ENCODE results near the gene HPN. TPM values are rescaled to one million over a fixed set of nuclear protein-coding genes. Genes with fewer than 3 reads are reported as not detected.
"Not testable (repeated sequence)": the region's sequence is repeated elsewhere in the genome, so short reads cannot be mapped to it uniquely, and the experiment has no call there.

The HPN gene
- total and polyA plus RNA-seq, 10 of the 15 experiments (the other 5 are each of a cell fraction or from before 2014, with no cell fraction given): 0.21 to 0.35 TPM; not detected in 8

DNA sequence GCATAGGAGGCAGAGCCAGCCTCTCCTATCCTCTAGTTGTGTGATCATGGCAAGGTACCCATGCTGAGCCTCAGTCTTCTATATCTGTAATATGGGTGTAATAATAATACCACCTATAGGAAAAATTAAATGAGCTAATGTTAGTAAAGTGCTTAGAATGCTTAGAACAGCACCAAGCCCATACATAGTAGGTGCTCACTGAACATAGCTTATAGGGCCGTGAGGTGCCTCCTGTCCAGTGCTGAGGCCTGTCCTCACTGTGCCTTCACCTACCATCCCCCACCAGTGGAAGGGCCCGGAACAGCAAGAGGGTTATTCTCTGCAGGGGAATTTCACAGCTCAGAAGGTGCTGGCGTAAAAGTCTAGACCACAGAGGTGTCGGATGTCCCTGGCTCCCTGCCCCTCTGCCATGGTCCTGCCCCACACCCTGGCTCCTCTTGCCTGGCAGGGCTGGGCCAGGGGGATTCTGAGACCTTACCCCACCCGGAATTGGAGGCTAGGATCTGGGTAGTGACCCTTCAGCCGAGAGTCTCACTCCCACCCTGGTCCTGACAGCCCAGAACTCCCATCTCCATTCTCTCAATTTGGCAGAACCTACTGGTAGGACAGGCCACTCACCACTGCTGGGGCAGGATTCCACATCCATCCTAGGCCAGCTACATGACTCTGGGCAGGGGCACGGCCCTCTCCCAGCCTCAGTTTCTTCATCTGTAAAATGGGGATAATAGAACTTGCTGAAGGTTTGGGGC is 13.5 kb upstream of the HPN start (continued):
- TF ChIP-seq ESRRA (IDR thresholded peaks at IDR 0.05; ENCODE audit: low read length): no peak

DNA sequence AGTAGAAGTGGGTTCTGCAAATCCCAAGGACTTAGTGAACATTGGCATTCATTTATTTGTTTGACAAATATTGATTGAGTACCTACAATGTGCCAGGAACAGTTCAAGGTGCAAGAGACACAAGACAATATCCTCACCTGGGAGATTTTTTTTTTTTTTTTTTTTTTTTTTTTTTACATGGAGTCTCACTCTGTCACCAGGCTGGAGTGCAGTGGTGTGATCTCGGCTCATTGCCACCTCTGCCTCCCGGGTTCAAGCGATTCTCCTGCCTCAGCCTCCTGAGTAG is 13.0 kb upstream of the HPN start:
- H2AFZ ChIP-seq (ENCODE audit: control insufficient read depth, low read depth, low read length); H3K27ac ChIP-seq (ENCODE audit: control insufficient read depth, insufficient read depth); H3K4me1 ChIP-seq (ENCODE audit: control insufficient read depth, insufficient read depth, low read length); RAD21 ChIA-PET (ENCODE audit: unreplicated experiment); H3K4me3 ChIP-seq; ATAC-seq; H3K27me3 ChIP-seq (replicated peaks in 1 of 2; ENCODE audit: control insufficient read depth in 2 of 2, insufficient read depth in 2 of 2, low read length in 1 of 2); H3K4me2 ChIP-seq (ENCODE audit: control insufficient read depth, insufficient read depth); DNase-seq (ENCODE audit: low read depth, low spot score); in situ Hi-C loops (cut with MboI); POLR2A ChIA-PET; H3K79me2 ChIP-seq (ENCODE audit: control insufficient read depth, insufficient read depth, low read length); H3K9me3 ChIP-seq (replicated peaks; ENCODE audit: control insufficient read depth, insufficient read depth, low read length); H3K9ac ChIP-seq (ENCODE audit: control insufficient read depth, insufficient read depth, low read length); H4K20me1 ChIP-seq (ENCODE audit: control insufficient read depth, insufficient read depth); intact Hi-C loops (cut with micrococcal nuclease; ENCODE audit: unreplicated experiment); BruUV-seq (replicated peaks); FAIRE-seq: not testable (repeated sequence)
- ChIA-PET SMC1A (ENCODE audit: uncharacterized antibody, unreplicated experiment) (interaction anchor here (1.1 kb wide), 1 partner anchor 9 kb away, joined by 4 read pairs; no protein-coding TSS in a partner anchor), CTCF (interaction anchor here (0.9 kb wide), 1 partner anchor 16 kb away, joined by 6 read pairs; no protein-coding TSS in a partner anchor)
- 100% methylated on average over 2 of the region's 3 CpGs for WGBS (ENCODE audit: insufficient coverage, insufficient replicate concordance, low lambda C conversion rate, missing lambda C conversion rate)
- peaks cover 0 to 13% of the 10 kb centered on the region in 2 experiments; a peak in 3 of 4 replicates for H3K36me3 ChIP-seq (ENCODE audit: control insufficient read depth in 2 of 2, insufficient read depth in 2 of 2, low read length in 1 of 2)

DNA sequence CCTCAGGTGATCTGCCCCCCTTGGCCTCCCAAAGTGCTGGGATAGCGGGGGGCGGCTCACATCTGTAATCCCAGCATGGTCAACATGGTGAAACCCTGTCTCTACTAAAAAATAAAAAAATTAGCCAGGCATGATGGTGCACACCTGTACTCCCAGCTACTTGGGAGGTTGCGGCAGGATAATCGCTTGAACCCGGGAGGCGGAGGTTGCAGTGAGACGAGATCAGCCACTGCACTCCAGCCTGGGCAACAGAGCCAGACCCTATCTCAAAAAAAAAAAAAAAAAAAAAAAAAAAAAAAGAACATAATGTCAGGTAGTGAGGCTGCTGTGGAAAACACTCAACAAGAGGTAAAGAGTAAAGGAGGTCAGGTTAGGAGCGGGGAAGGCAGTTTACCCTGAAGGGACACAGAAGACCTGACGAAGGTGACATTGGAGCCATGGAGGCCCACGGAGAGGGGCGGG is 12.2 kb upstream of the HPN start:
- H2AFZ ChIP-seq (ENCODE audit: control insufficient read depth, low read depth, low read length); CTCF ChIA-PET; H3K79me2 ChIP-seq (ENCODE audit: control insufficient read depth, insufficient read depth, low read length); intact Hi-C loops (cut with micrococcal nuclease; ENCODE audit: unreplicated experiment); H3K27ac ChIP-seq (ENCODE audit: control insufficient read depth, insufficient read depth); DNase-seq (ENCODE audit: low read depth, low spot score); H3K4me2 ChIP-seq (ENCODE audit: control insufficient read depth, insufficient read depth); H3K4me3 ChIP-seq; SMC1A ChIA-PET (ENCODE audit: uncharacterized antibody, unreplicated experiment); H3K9me3 ChIP-seq (replicated peaks; ENCODE audit: control insufficient read depth, insufficient read depth, low read length); ATAC-seq; H4K20me1 ChIP-seq (ENCODE audit: control insufficient read depth, insufficient read depth); H3K27me3 ChIP-seq (replicated peaks in 1 of 2; ENCODE audit: control insufficient read depth in 2 of 2, insufficient read depth in 2 of 2, low read length in 1 of 2); POLR2A ChIA-PET; H3K9ac ChIP-seq (ENCODE audit: control insufficient read depth, insufficient read depth, low read length); FAIRE-seq; in situ Hi-C loops (cut with MboI); H3K4me1 ChIP-seq (ENCODE audit: control insufficient read depth, insufficient read depth, low read length); H3K36me3 ChIP-seq (ENCODE audit: control insufficient read depth in 2 of 2, insufficient read depth in 2 of 2, low read length in 1 of 2); BruUV-seq (replicated peaks): not testable (repeated sequence)
- WGBS (ENCODE audit: insufficient coverage, insufficient replicate concordance, low lambda C conversion rate, missing lambda C conversion rate): 87% methylated on average over 8 of the region's 11 CpGs
- RAD21 ChIA-PET (ENCODE audit: unreplicated experiment): interaction anchor here (0.6 kb wide), 1 partner anchor 50 kb away, joined by 3 read pairs; no protein-coding TSS in a partner anchor
